ENCODE results near the gene NLRC5.

NLRC5 gene

DNA sequence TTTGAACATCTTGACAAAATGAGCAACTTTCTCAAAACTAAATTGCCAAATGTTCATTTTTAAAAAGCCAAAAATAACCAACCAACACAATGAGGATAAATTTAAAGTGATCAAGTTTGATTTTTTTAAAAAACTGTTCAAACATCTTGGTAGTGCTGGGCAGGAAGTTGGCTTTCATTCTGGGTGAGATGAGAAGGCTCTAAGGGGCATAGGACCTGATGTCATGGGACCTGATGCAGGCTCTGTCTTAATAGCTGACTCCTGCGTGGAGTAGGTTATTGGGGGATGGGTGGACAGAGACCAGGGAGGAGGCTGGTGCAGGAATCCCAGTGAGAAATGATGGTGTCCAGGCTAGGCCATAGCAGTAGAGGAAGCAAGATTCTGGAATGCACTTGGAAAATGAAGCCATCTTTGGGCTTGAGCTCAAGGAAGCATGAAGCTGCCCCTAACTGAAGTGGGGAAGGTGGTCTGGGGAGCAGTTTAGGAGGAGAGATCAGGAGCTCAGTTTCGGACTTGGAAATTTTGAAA lies 20.4 kb downstream of the NLRC5 start:
- Histone ChIP-seq H3K9me3 (replicated peaks in 1 of 2; ENCODE audit: control insufficient read depth in 2 of 2, insufficient read depth in 1 of 2, low read depth in 1 of 2, low read length in 2 of 2) (no peaks in the 10 kb centered on the region), H3K14ac (ENCODE audit: low read length) (no peak overlapping the region), H4K91ac (ENCODE audit: low read depth, low read length, poor library complexity) (no peak overlapping the region), H2BK15ac (ENCODE audit: low read length) (no peak overlapping the region), H3K4me2 (ENCODE audit: insufficient read depth, low read length, poor library complexity, severe bottlenecking) (no peak overlapping the region), H2BK120ac (ENCODE audit: low read depth, low read length) (no peak overlapping the region), H3K4ac (ENCODE audit: low read length) (no peak overlapping the region), H3K23ac (ENCODE audit: low read depth, low read length, poor library complexity) (no peak overlapping the region), H3K18ac (ENCODE audit: low read length) (no peak overlapping the region), H3K4me3 (ENCODE audit: low read length in 2 of 2) (no peak overlapping the region), H3K36me3 (replicated peaks in 1 of 2; ENCODE audit: control insufficient read depth in 2 of 2, insufficient read depth in 2 of 2, low read length in 2 of 2) (no peaks in the 10 kb centered on the region), H3K27me3 (ENCODE audit: control insufficient read depth in 3 of 3, insufficient read depth in 3 of 3, low read depth in 1 of 3, low read length in 3 of 3) (peaks cover 0 to 3% (median 0%) of the 10 kb centered on the region in 3 experiments), H3K9ac (ENCODE audit: low read depth, low read length, poor library complexity) (no peak overlapping the region), H3K79me1 (ENCODE audit: low read depth, low read length) (no peaks in the 10 kb centered on the region), H2AFZ (ENCODE audit: low read length) (no peak overlapping the region), H3K27ac (replicated peaks; ENCODE audit: low read length) (no peak overlapping the region), H2BK12ac (ENCODE audit: low read length) (no peak overlapping the region), H3K4me1 (ENCODE audit: control insufficient read depth in 2 of 2, insufficient read depth in 1 of 2, low read depth in 1 of 2, low read length in 2 of 2) (no peaks in the 10 kb centered on the region), H2AK5ac (ENCODE audit: low read depth, low read length) (no peak overlapping the region), H2BK5ac (ENCODE audit: low read length) (no peak overlapping the region), H4K8ac (ENCODE audit: low read depth, low read length) (no peak overlapping the region)
- no CpG with 5 or more reads among the region's 2 CpGs for whole genome bisulfite sequencing, 2 donors (ENCODE audit: extremely low coverage in 2 of 2, insufficient read length in 2 of 2, insufficient replicate concordance in 1 of 2)
- no peak for DNase-seq (ENCODE audit: low spot score)

DNA sequence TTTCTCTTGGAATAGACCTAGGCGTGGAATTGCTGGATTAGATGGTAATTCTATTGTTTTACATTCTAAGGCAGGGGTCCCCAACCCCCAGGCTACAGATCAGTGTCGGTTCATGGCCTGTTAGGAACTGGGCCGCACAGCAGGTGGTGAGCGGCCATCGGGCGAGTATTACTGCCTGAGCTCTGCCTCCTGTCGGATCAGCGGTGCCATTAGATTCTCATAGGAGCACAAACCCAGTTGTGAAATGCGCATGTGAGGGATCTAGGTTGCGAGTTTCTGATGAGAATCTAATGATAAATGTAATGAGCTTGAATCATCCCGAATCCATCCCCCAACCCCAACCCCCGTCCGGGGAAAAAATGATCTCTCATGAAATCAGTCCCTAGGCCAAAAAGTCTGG lies 23.0 kb downstream of the NLRC5 start:
- no peak overlapping the region for H3K4ac ChIP-seq (ENCODE audit: low read length)
- H3K4me2 ChIP-seq (ENCODE audit: insufficient read depth, low read length, poor library complexity, severe bottlenecking): no peak overlapping the region
- no peaks in the 10 kb centered on the region for H3K36me3 ChIP-seq (replicated peaks in 1 of 2; ENCODE audit: control insufficient read depth in 2 of 2, insufficient read depth in 2 of 2, low read length in 2 of 2)
- H3K9me3 ChIP-seq (replicated peaks in 1 of 2; ENCODE audit: control insufficient read depth in 2 of 2, insufficient read depth in 1 of 2, low read depth in 1 of 2, low read length in 2 of 2): no peaks in the 10 kb centered on the region
- no peak for DNase-seq (ENCODE audit: low spot score)
- no peak overlapping the region for H3K9ac ChIP-seq (ENCODE audit: low read depth, low read length, poor library complexity)
- H3K14ac ChIP-seq (ENCODE audit: low read length): no peak overlapping the region
- H2BK15ac ChIP-seq (ENCODE audit: low read length): no peak overlapping the region
- no peaks in the 10 kb centered on the region for H3K4me1 ChIP-seq (ENCODE audit: control insufficient read depth in 2 of 2, insufficient read depth in 1 of 2, low read depth in 1 of 2, low read length in 2 of 2)
- no peak overlapping the region for H3K27ac ChIP-seq (replicated peaks; ENCODE audit: low read length)
- H2BK120ac ChIP-seq (ENCODE audit: low read depth, low read length): no peak overlapping the region
- no peak overlapping the region for H2AK5ac ChIP-seq (ENCODE audit: low read depth, low read length)
- no peak overlapping the region for H3K4me3 ChIP-seq (ENCODE audit: low read length in 2 of 2)
- H3K27me3 ChIP-seq (ENCODE audit: control insufficient read depth in 3 of 3, insufficient read depth in 3 of 3, low read depth in 1 of 3, low read length in 3 of 3): no peaks in the 10 kb centered on the region
- no peak overlapping the region for H2BK12ac ChIP-seq (ENCODE audit: low read length)
- no peak overlapping the region for H4K91ac ChIP-seq (ENCODE audit: low read depth, low read length, poor library complexity)
- no peak overlapping the region for H4K8ac ChIP-seq (ENCODE audit: low read depth, low read length)
- no peaks in the 10 kb centered on the region for H3K79me1 ChIP-seq (ENCODE audit: low read depth, low read length)
- no peak overlapping the region for H3K23ac ChIP-seq (ENCODE audit: low read depth, low read length, poor library complexity)
- no peak overlapping the region for H2AFZ ChIP-seq (ENCODE audit: low read length)
- no CpG with 5 or more reads among the region's 13 CpGs for WGBS, 2 donors (ENCODE audit: extremely low coverage in 2 of 2, insufficient read length in 2 of 2, insufficient replicate concordance in 1 of 2)
- no peak overlapping the region for H2BK5ac ChIP-seq (ENCODE audit: low read length)
- no peak overlapping the region for H3K18ac ChIP-seq (ENCODE audit: low read length)

DNA sequence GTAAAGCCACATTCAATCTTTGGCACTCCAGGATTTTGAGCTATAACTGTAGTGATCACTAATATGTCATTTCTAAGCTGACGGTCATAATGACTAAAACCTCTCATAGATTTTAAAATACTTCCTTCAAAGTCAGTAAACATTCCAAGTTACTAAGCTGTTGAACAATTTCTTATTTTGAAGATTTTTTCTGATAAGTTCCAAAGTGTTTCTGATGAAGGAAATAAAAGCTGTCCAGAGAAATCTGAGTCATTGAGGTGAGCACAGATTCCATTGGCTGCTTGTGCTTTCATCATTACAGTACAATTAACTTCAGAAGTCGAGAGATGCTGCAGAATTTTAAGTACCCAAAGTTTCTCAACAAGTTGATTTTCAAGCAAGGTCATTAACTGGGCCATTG lies 23.9 kb downstream of the NLRC5 start:
- no CpG with 5 or more reads among the region's 2 CpGs for WGBS, 2 donors (ENCODE audit: extremely low coverage in 2 of 2, insufficient read length in 2 of 2, insufficient replicate concordance in 1 of 2)

DNA sequence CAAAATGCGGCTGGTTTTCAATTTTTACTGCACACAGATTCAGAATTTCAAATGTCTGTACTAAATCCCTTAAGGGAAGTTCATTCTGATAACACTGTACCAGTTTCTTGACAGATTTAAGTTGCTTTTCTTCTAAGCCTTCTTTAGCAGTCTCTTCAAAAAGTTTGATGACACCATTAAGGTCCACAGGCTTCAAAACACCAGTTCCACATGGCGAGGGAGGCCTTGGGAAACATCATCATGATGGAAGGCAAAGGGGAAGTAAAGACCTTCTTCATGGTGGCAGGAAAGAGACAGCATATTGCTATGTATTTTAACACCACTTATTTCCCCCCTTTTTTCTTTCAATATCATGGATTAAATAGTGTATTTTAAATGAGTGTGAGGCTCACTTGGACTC lies 24.5 kb downstream of the NLRC5 start:
- H3K9me3 ChIP-seq (replicated peaks in 1 of 2; ENCODE audit: control insufficient read depth in 2 of 2, insufficient read depth in 1 of 2, low read depth in 1 of 2, low read length in 2 of 2): no peaks in the 10 kb centered on the region
- H4K8ac ChIP-seq (ENCODE audit: low read depth, low read length): no peak overlapping the region
- no peaks in the 10 kb centered on the region for H3K79me1 ChIP-seq (ENCODE audit: low read depth, low read length)
- DNase-seq (ENCODE audit: low spot score): no peak
- no peak overlapping the region for H3K4me2 ChIP-seq (ENCODE audit: insufficient read depth, low read length, poor library complexity, severe bottlenecking)
- no peak overlapping the region for H3K4me3 ChIP-seq (ENCODE audit: low read length in 2 of 2)
- H2AFZ ChIP-seq (ENCODE audit: low read length): no peak overlapping the region
- no peaks in the 10 kb centered on the region for H3K27me3 ChIP-seq (ENCODE audit: control insufficient read depth in 3 of 3, insufficient read depth in 3 of 3, low read depth in 1 of 3, low read length in 3 of 3)
- H2BK15ac ChIP-seq (ENCODE audit: low read length): no peak overlapping the region
- no peak overlapping the region for H3K27ac ChIP-seq (replicated peaks; ENCODE audit: low read length)
- H2AK5ac ChIP-seq (ENCODE audit: low read depth, low read length): no peak overlapping the region
- H3K14ac ChIP-seq (ENCODE audit: low read length): no peak overlapping the region
- no peak overlapping the region for H3K4ac ChIP-seq (ENCODE audit: low read length)
- H2BK12ac ChIP-seq (ENCODE audit: low read length): no peak overlapping the region
- H4K91ac ChIP-seq (ENCODE audit: low read depth, low read length, poor library complexity): no peak overlapping the region
- H3K23ac ChIP-seq (ENCODE audit: low read depth, low read length, poor library complexity): no peak overlapping the region
- no peak overlapping the region for H2BK120ac ChIP-seq (ENCODE audit: low read depth, low read length)
- WGBS, 2 donors (ENCODE audit: extremely low coverage in 2 of 2, insufficient read length in 2 of 2, insufficient replicate concordance in 1 of 2): no CpG with 5 or more reads among the region's 2 CpGs
- H3K18ac ChIP-seq (ENCODE audit: low read length): no peak overlapping the region
- no peaks in the 10 kb centered on the region for H3K4me1 ChIP-seq (ENCODE audit: control insufficient read depth in 2 of 2, insufficient read depth in 1 of 2, low read depth in 1 of 2, low read length in 2 of 2)
- no peaks in the 10 kb centered on the region for H3K36me3 ChIP-seq (replicated peaks in 1 of 2; ENCODE audit: control insufficient read depth in 2 of 2, insufficient read depth in 2 of 2, low read length in 2 of 2)
- no peak overlapping the region for H3K9ac ChIP-seq (ENCODE audit: low read depth, low read length, poor library complexity)
- H2BK5ac ChIP-seq (ENCODE audit: low read length): no peak overlapping the region

More for the DNA sequence above, 23.9 kb downstream of the NLRC5 start:
- no peak overlapping the region for H2BK15ac ChIP-seq (ENCODE audit: low read length)
- H3K27ac ChIP-seq (replicated peaks; ENCODE audit: low read length): no peak overlapping the region
- H3K79me1 ChIP-seq (ENCODE audit: low read depth, low read length): no peaks in the 10 kb centered on the region
- no peak overlapping the region for H2BK120ac ChIP-seq (ENCODE audit: low read depth, low read length)
- no peaks in the 10 kb centered on the region for H3K36me3 ChIP-seq (replicated peaks in 1 of 2; ENCODE audit: control insufficient read depth in 2 of 2, insufficient read depth in 2 of 2, low read length in 2 of 2)
- no peaks in the 10 kb centered on the region for H3K27me3 ChIP-seq (ENCODE audit: control insufficient read depth in 3 of 3, insufficient read depth in 3 of 3, low read depth in 1 of 3, low read length in 3 of 3)
- H3K18ac ChIP-seq (ENCODE audit: low read length): no peak overlapping the region
- no peaks in the 10 kb centered on the region for H3K9me3 ChIP-seq (replicated peaks in 1 of 2; ENCODE audit: control insufficient read depth in 2 of 2, insufficient read depth in 1 of 2, low read depth in 1 of 2, low read length in 2 of 2)
- no peak for DNase-seq (ENCODE audit: low spot score)
- no peak overlapping the region for H4K91ac ChIP-seq (ENCODE audit: low read depth, low read length, poor library complexity)
- H3K14ac ChIP-seq (ENCODE audit: low read length): no peak overlapping the region
- H3K4ac ChIP-seq (ENCODE audit: low read length): no peak overlapping the region
- no peak overlapping the region for H4K8ac ChIP-seq (ENCODE audit: low read depth, low read length)
- no peak overlapping the region for H2BK12ac ChIP-seq (ENCODE audit: low read length)
- no peaks in the 10 kb centered on the region for H3K4me1 ChIP-seq (ENCODE audit: control insufficient read depth in 2 of 2, insufficient read depth in 1 of 2, low read depth in 1 of 2, low read length in 2 of 2)
- H3K23ac ChIP-seq (ENCODE audit: low read depth, low read length, poor library complexity): no peak overlapping the region
- H3K4me3 ChIP-seq (ENCODE audit: low read length in 2 of 2): no peak overlapping the region
- H2AK5ac ChIP-seq (ENCODE audit: low read depth, low read length): no peak overlapping the region
- no peak overlapping the region for H2AFZ ChIP-seq (ENCODE audit: low read length)
- no peak overlapping the region for H3K9ac ChIP-seq (ENCODE audit: low read depth, low read length, poor library complexity)
- no peak overlapping the region for H3K4me2 ChIP-seq (ENCODE audit: insufficient read depth, low read length, poor library complexity, severe bottlenecking)
- no peak overlapping the region for H2BK5ac ChIP-seq (ENCODE audit: low read length)
